Mucosa of rectum (tissue), 2 donors: ENCODE data around the gene ZMAT5.
"Not testable (repeated sequence)": the region's sequence is repeated elsewhere in the genome, so short reads cannot be mapped to it uniquely, and the experiment has no call there.

Source experiments
- H3K27ac ChIP-seq, 2 donors: one replicate each; pipeline ENCODE4 v1.7.0; 2013; ENCODE audit warnings: inconsistent platforms in 2 of 2, low read depth in 2 of 2, low read length in 2 of 2
- H3K27me3 ChIP-seq, 2 donors: one replicate each; pipeline ENCODE4 v1.7.0; 2013; ENCODE audit warnings: low read length in 2 of 2; ENCODE audit not compliant: control insufficient read depth in 2 of 2, insufficient read depth in 2 of 2
- H3K36me3 ChIP-seq, 2 donors: one replicate each; pipeline ENCODE4 v1.7.0; 2013; ENCODE audit warnings: low read length in 2 of 2; ENCODE audit not compliant: control insufficient read depth in 2 of 2, insufficient read depth in 2 of 2
- H3K4me1 ChIP-seq, 2 donors: one replicate each; pipeline ENCODE4 v1.7.0; 2013; ENCODE audit warnings: low read length in 2 of 2, mild to moderate bottlenecking in 1 of 2; ENCODE audit not compliant: control insufficient read depth in 2 of 2, insufficient read depth in 2 of 2
- H3K4me3 ChIP-seq, 2 donors: one replicate each; pipeline ENCODE4 v1.7.0; 2013; ENCODE audit warnings: low read length in 2 of 2
- H3K9ac ChIP-seq, 2 donors: one replicate each; pipeline ENCODE4 v1.7.0; 2013; ENCODE audit warnings: low read length in 2 of 2, low read depth in 1 of 2, mild to moderate bottlenecking in 1 of 2
- H3K9me3 ChIP-seq, 2 donors: one replicate each; pipeline ENCODE4 v1.7.0; 2013; ENCODE audit warnings: low read length in 2 of 2; ENCODE audit not compliant: control insufficient read depth in 2 of 2
- donor health status: healthy.
- donor health status: Normal muscosa, but diverticular disease.

The ZMAT5 gene

DNA sequence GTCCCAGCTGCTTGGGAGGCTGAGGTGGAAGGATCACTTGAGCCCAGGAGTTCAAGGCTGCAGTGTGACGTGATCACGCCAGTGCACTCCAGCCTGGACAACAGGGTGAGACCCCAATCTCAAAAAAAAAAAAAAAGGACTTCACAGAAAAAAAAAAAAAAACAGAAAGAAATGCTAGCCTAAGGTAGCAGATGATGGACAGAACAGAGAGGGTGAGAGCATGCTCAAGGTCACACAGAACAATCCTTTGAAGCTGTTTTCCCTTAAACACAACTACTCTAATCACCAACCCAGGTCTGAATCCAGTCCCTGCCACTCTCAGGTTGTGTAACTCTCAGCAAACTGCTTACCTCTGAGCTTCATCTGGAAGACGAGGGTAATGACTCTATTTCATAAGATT is 9.7 kb downstream of the ZMAT5 start:
- Histone ChIP-seq H3K4me3 (no peak overlapping the region), H3K9me3 (no peaks in the 10 kb centered on the region), H3K9ac (no peak overlapping the region), H3K27me3 (no peaks in the 10 kb centered on the region), H3K4me1 (no peaks in the 10 kb centered on the region), H3K36me3 (no peaks in the 10 kb centered on the region), H3K27ac (no peak overlapping the region)

DNA sequence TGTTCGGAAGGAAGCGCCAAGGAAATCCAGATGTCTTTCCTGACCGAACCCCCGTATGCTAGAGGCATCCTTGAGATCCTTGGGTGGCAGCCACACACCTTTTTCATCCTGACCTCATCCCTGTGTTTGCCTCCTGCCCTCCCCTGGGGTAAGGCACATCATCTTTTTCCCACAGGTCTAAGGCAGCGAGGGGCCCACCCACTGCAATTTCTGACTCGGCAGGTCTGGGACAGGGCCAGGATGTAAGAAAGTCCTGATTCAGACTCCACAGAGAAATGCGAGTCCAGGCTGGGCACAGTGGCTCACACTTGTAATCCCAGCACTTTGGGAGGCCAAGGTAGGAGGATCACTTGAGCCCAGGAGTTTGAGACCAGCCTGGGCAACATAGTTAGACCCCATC is 10.5 kb downstream of the ZMAT5 start:
- Histone ChIP-seq H3K4me1 (no peaks in the 10 kb centered on the region), H3K4me3 (no peak overlapping the region), H3K9ac (no peak overlapping the region), H3K9me3 (no peaks in the 10 kb centered on the region), H3K27me3 (no peaks in the 10 kb centered on the region), H3K27ac (no peak overlapping the region), H3K36me3 (no peaks in the 10 kb centered on the region)

GRCh38 chr22:29755889-29756288 is 10.9 kb downstream of the ZMAT5 start:
- Histone ChIP-seq H3K27me3 (no peaks in the 10 kb centered on the region), H3K9ac (no peak overlapping the region), H3K9me3 (no peaks in the 10 kb centered on the region), H3K4me3 (no peak overlapping the region), H3K4me1 (no peaks in the 10 kb centered on the region), H3K27ac (no peak overlapping the region), H3K36me3 (no peaks in the 10 kb centered on the region)

DNA sequence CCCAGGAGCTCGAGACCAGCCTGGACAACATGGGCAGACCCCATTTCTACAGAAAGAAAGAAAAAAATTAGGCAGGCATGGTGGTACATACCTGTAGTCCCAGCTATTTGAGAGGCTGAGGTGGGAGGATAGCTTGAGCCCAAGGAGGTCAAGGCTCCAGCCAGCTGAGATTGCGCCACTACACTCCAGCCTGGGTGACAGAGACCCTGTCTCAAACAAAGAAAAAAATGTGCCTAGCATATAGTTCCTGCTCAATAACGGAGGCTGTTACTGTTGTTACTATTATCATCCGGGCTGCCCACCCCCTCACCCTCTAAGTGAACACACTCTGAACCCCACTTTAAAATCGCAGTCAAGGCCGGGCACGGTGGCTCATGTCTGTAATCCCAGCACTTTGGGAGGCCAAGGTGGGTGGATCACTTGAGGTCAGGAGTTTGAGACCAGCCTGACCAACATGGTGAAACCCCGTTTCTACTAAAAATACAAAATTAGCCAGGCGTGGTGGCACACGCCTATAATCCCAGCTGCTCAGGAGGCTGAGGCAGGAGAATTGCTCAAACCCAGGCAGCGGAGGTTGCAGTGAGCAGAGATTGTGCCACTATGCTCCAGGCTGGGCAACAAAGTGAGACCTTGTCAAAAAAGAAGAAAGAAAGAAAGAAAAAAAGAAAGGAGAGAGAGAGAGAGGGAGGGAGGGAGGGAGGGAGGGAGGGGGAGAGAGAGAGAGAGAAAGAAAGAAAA is 12.0 kb downstream of the ZMAT5 start:
- not testable (repeated sequence) for H3K36me3 ChIP-seq, H3K9ac ChIP-seq, H3K4me1 ChIP-seq, H3K27me3 ChIP-seq, H3K27ac ChIP-seq, H3K9me3 ChIP-seq, H3K4me3 ChIP-seq

DNA sequence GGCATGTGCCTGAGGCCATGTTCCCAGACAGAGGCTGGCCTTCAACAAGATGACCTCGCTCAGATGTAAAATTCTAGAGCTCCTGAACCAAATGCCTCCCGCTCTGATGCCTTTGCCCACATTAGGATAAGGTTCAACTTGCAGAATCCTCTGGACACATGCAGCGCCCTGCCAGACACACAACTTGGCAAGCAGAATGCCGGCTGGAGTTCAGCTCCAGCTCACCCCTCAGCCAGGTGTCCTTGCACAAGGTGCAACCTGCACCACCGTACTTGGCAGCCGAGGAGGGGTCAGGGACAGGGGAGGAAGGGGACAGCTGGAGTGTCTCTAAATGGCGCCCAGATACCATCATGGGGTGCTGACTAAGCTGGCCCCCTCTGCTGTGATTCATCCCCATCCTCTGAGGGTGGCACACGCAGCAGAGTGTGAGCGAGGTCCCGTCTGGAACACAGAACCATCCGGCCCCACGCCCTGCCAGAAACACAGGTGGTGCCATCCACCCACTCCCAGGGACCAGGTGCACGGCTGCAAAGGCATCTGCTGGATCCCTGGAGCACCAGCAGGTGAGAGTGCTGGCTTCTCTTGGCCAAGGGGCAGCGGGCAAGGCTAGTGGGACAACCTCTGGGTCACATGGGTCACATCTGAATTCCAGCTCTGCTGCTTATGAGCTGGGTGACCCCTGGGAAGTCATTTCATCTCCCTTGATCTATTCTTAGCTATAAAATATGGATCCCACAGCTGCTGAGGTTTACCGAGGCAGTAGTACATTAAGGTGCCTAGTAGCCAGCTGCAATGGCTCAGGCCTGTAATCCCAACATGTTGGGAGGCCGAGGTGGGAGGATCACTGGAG is 12.8 kb downstream of the ZMAT5 start:
- Histone ChIP-seq H3K27ac (no peak overlapping the region), H3K27me3 (no peaks in the 10 kb centered on the region), H3K9me3 (no peaks in the 10 kb centered on the region)

DNA sequence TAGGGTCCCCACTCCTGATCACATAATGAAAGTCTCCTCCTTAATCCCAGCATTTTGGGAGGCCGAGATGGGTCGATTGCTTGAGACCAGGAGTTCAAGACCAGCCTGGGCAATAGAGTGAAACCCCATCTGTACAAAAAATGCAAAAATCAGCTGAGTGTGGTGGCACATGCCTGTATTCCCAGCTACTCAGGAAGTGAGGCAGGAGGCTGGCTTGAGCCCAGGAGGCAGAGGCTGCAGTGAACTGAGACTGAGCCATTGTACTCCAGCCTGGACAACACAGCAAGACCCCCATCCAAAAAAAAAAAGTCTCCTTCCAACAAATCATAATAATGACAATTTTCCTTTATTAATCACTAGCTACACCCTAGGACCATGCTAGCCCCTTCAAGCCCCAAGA is 15.1 kb downstream of the ZMAT5 start:
- Histone ChIP-seq H3K27me3 (no peaks in the 10 kb centered on the region), H3K36me3 (peaks cover 7 to 10% of the 10 kb centered on the region in 2 donors), H3K27ac (no peak overlapping the region), H3K4me1 (no peaks in the 10 kb centered on the region), H3K9me3 (no peaks in the 10 kb centered on the region), H3K4me3 (no peak overlapping the region), H3K9ac (no peak overlapping the region)

More for the DNA sequence above, 12.8 kb downstream of the ZMAT5 start:
- Histone ChIP-seq H3K4me3 (no peak overlapping the region), H3K9ac (no peak overlapping the region), H3K36me3 (no peaks in the 10 kb centered on the region), H3K4me1 (no peaks in the 10 kb centered on the region)

DNA sequence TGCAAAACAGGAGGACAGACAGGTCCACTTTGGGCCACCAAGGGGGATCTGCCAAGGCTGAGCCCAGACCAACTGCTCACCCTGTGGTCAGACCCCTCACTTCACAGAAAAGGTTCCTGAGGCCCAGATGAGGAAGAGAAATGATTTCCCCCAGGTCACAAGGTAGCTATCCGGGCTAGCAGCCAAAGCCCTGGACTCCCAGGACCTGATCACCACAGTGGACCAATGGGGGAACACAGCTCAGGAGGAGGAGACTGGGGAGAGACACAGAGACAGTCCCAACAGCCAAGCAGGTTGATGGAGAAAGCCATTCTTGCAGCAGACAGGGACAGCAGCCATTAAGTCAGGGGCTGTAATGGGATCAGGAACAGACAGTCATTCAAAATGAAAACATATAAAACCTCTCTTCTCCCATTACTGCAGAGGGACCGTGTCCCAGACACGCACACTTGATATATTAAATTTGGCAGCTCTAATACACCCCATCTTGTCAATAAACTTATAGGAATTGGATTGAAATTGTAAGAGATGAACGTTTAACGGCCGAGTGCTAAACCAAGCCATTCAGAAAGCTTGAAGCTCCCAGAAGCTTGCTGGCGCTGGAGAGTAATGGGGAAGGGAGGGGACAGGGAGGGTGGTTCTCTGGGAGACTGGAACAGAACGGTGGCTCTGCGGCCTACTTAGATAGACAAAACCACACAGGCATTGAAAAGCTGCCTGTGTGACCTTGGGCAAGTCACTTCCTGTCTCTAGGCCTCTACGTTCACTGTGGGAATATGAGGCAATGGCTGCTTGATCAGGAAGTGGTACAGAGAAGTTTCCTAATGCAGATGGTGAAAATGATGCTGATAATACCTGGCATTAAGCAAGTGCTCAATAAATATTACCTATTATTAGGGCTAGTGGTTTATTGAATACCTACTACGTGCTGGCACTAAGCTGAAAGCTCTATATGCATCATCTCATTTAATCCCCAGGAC is 16.0 kb downstream of the ZMAT5 start:
- Histone ChIP-seq H3K4me3 (no peak overlapping the region), H3K27me3 (no peaks in the 10 kb centered on the region), H3K27ac (no peak overlapping the region), H3K4me1 (no peaks in the 10 kb centered on the region), H3K9me3 (no peaks in the 10 kb centered on the region), H3K9ac (no peak overlapping the region), H3K36me3 (peaks cover 9 to 14% of the 10 kb centered on the region in 2 donors)

DNA sequence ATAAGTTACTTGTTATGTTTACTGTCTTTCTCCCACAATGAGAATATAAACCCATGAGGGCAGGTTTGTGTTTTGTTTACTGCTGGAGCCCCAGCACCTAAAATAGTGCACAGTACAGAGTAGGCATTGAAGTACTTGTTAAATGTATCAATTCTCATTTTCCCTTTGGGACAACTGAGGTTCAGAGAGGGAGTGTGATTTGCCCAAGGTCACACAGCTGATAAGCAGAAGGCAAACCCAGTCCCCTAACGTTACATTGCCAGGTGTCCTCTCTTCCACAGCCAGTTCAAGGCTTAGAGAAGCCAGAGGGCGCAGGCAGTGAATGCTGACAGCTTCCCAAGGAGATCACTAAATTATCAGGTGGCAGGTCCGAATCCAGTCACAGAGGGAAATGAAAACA is 16.8 kb downstream of the ZMAT5 start:
- Histone ChIP-seq H3K27ac (no peak overlapping the region), H3K36me3 (peaks cover 12 to 17% of the 10 kb centered on the region in 2 donors), H3K27me3 (no peaks in the 10 kb centered on the region), H3K4me3 (no peak overlapping the region), H3K9me3 (no peaks in the 10 kb centered on the region), H3K9ac (no peak overlapping the region), H3K4me1 (no peaks in the 10 kb centered on the region)

- Histone ChIP-seq H3K36me3 (peaks cover 12 to 17% of the 10 kb centered on the region in 2 donors), H3K4me3 (no peak overlapping the region), H3K27me3 (no peaks in the 10 kb centered on the region), H3K9ac (no peak overlapping the region), H3K4me1 (no peaks in the 10 kb centered on the region), H3K9me3 (no peaks in the 10 kb centered on the region), H3K27ac (no peak overlapping the region)
These were observed 18.4 kb downstream of the ZMAT5 start for GRCh38 chr22:29748248-29748893.
